MM.1S (cell line): Measurements from ENCODE around the gene PARD6G.

Experiments used
- DNase-seq: peaks from one replicate; pipeline ENCODE4 v3.0.0-alpha.2; 2015
- H2AFZ ChIP-seq: fragments of 300-600 bp; sonication (generic); 2 replicates; pipeline ENCODE4 v1.6.0; 2016; ENCODE audit warnings: antibody characterized with exemption, low read length
- H3F3A ChIP-seq: fragments of 300-600 bp; sonication (generic); 2 replicates; pipeline ENCODE4 v1.6.1; 2016; ENCODE audit warnings: mild to moderate bottlenecking, antibody characterized with exemption, low read length, moderate library complexity, mixed read lengths; ENCODE audit not compliant: insufficient read depth
- H3K27ac ChIP-seq: fragments of 300-600 bp; sonication (generic); 2 replicates; pipeline ENCODE4 v1.5.1; 2016; ENCODE audit warnings: mild to moderate bottlenecking, low read length
- H3K27me3 ChIP-seq: fragments of 300-600 bp; sonication (generic); replicated peaks from 2 replicates; pipeline ENCODE4 v1.6.0; 2016; ENCODE audit warnings: low read length; ENCODE audit not compliant: insufficient read depth
- H3K36me3 ChIP-seq: fragments of 300-600 bp; sonication (generic); replicated peaks from 2 replicates; pipeline ENCODE4 v1.6.1; 2016; ENCODE audit warnings: mild to moderate bottlenecking, low read length, mixed read lengths; ENCODE audit not compliant: insufficient read depth
- H3K4me1 ChIP-seq: fragments of 300-600 bp; sonication (generic); 2 replicates; pipeline ENCODE4 v1.6.1; 2016; ENCODE audit warnings: low read length, mixed read lengths
- H3K4me2 ChIP-seq: fragments of 300-600 bp; sonication (generic); 2 replicates; pipeline ENCODE4 v1.6.0; 2016; ENCODE audit warnings: low read depth, low read length
- H3K4me3 ChIP-seq: fragments of 300-600 bp; sonication (generic); 2 replicates; pipeline ENCODE4 v1.5.1; 2016; ENCODE audit warnings: low read length, mixed read lengths
- H3K79me2 ChIP-seq: fragments of 300-600 bp; sonication (generic); 2 replicates; pipeline ENCODE4 v1.6.1; 2016; ENCODE audit warnings: mixed run types, low read length, mixed read lengths
- H3K9ac ChIP-seq: fragments of 300-600 bp; sonication (generic); 2 replicates; pipeline ENCODE4 v1.6.1; 2016; ENCODE audit warnings: low read length, mixed read lengths
- H3K9me2 ChIP-seq: fragments of 300-600 bp; sonication (generic); replicated peaks from 2 replicates; pipeline ENCODE4 v1.6.1; 2016; ENCODE audit warnings: mild to moderate bottlenecking, low read length, mixed read lengths; ENCODE audit not compliant: insufficient read depth
- H3K9me3 ChIP-seq: fragments of 300-600 bp; sonication (generic); replicated peaks from 2 replicates; pipeline ENCODE4 v1.6.1; 2016; ENCODE audit warnings: mild to moderate bottlenecking, low read length, mixed read lengths; ENCODE audit not compliant: insufficient read depth
- H4K20me1 ChIP-seq: fragments of 300-600 bp; sonication (generic); 2 replicates; pipeline ENCODE4 v1.6.1; 2016; ENCODE audit warnings: mild to moderate bottlenecking, low read length, moderate library complexity, mixed read lengths; ENCODE audit not compliant: insufficient read depth
- EZH2 ChIP-seq: fragments of 300-600 bp; sonication (generic); optimal IDR thresholded peaks from 2 replicates; pipeline ENCODE3; 2017; ENCODE audit warnings: low read depth, mild to moderate bottlenecking, antibody characterized with exemption, low read length, mixed read lengths
- EZH2phosphoT487 ChIP-seq: fragments of 300-600 bp; sonication (generic); IDR thresholded peaks from 2 replicates; pipeline ENCODE4 v1.6.1; 2018; ENCODE audit warnings: antibody characterized with exemption, low read length
- TF ChIP-seq, protein P1 (sequence below): fragments of 300-600 bp; sonication (generic); IDR thresholded peaks from 2 replicates; pipeline ENCODE4 v1.5.1; 2016; ENCODE audit warnings: antibody characterized with exemption, low read length, mixed read lengths

The PARD6G gene

DNA sequence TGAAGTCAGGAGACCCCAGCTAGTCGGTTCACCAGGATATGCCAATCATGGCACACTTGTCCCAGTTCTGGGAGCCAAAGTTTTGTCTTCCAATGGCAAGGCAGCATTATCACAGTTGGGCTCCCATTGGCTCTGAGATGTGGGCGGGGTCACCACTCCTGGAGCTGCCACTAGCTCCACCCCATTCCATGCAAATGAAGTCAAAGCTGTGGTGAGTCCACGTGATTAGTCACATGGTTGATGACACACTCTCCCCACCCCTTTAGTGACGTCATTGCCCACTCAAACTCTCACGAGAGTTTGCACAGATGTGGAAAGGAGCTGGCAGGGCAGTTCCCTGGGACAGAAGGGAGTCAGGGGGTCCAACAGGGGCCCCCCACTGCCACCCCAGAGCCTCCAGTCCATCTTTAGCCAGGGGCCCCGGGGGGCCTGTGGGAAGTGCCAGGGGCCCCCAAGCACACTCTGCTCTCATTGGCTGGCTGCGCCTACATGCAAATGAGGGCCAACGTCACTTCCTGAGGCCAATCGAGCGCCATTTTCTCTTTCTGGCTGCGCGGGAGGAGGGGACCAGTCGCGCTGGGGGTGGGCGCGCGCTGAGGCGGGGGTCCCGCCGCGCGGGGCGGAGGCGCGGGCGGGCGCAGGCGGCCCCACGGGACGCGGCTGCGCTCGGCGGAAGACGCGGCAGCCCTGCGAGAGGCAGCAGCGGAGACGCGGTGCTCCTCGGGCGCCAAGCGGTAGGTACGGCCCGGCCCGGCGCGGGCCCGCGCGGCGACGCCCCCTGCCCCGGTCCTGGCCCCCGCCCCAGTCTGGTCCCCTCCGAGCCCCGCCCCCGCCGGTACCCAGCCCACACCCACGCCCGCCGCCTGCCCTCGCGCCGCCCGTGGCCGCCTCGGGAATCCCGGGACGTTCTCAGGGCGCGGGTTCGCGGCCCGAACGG lies 138.3 kb downstream of the PARD6G start, which contains the start of gene ADNP2:
TSS of gene ADNP2 (plus strand) at position 524 of the 937 bp plus-strand sequence. CDS start 8,281 bp downstream, outside the sequence.
- Histone ChIP-seq H3K79me2 (peaks cover 36% of the 10 kb centered on the region), H4K20me1 (no peaks in the 10 kb centered on the region), H3K4me3 (peak within 1 kb of the TSS; percentile 51), H3K27me3 (no peaks in the 10 kb centered on the region), H3K9me2 (no peaks in the 10 kb centered on the region), H3F3A (peaks cover 3% of the 10 kb centered on the region; the same call in 1 of the 2 replicates), H3K4me1 (no peaks in the 10 kb centered on the region), H3K27ac (peak within 1 kb of the TSS; percentile 53; the same call in 1 of the 2 replicates), H3K4me2 (peak within 1 kb of the TSS; percentile 34), H3K9ac (peak within 1 kb of the TSS; percentile 45; the same call in 1 of the 2 replicates), H3K9me3 (no peaks in the 10 kb centered on the region), H3K36me3 (no peaks in the 10 kb centered on the region), H2AFZ (peak within 1 kb of the TSS; percentile 54; the same call in 1 of the 2 replicates)
- TF ChIP-seq EZH2 = no peak
- TF ChIP-seq EZH2phosphoT487 = no peak
- TF ChIP-seq, protein P1, sequence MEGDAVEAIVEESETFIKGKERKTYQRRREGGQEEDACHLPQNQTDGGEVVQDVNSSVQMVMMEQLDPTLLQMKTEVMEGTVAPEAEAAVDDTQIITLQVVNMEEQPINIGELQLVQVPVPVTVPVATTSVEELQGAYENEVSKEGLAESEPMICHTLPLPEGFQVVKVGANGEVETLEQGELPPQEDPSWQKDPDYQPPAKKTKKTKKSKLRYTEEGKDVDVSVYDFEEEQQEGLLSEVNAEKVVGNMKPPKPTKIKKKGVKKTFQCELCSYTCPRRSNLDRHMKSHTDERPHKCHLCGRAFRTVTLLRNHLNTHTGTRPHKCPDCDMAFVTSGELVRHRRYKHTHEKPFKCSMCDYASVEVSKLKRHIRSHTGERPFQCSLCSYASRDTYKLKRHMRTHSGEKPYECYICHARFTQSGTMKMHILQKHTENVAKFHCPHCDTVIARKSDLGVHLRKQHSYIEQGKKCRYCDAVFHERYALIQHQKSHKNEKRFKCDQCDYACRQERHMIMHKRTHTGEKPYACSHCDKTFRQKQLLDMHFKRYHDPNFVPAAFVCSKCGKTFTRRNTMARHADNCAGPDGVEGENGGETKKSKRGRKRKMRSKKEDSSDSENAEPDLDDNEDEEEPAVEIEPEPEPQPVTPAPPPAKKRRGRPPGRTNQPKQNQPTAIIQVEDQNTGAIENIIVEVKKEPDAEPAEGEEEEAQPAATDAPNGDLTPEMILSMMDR = no peak
- peak; percentile 83 for DNase-seq

DNA sequence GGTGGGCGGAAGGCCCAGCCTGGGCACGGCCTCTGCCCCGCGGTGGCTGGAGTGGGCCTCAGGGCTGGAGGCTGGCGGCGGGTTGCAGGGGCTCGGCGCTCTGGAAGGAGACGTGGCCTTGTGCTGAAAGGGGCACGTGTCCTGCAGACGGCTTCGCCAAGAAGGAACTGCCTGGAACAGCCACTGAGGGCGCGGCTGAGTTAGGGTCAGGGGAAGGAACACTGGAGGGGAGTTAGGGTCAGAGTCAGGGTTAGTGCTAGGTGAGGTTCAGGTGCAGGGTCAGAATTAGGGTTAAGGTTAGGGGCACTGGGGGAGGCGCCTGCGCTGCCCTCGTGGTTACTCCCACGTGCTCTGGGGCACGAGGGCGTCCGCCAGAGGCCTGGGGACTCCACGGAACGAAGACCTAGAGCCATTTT lies 139.2 kb downstream of the PARD6G start:
- H3K4me1 ChIP-seq = no peaks in the 10 kb centered on the region

DNA sequence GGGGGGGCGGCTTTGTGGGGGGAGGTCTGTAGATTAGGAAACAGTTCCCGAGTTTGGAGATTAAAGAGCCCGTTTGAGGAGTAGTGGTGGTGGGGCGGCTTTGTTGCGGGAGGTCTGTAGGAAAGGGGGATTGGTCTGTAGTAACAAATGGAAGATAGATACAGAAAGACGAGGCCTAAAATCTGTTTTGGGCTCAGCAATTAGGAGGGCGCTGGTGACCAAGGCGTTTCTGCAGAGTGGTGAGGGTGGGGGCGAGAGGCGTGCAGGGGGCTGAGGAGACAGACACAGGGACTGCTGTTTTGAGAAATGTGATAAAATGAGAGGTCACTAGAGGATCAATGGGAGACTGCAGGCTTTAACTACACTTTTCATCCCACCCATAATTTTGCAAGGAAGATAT lies 139.9 kb downstream of the PARD6G start:
- Histone ChIP-seq H3F3A (peaks cover 3% of the 10 kb centered on the region; the same call in 1 of the 2 replicates), H3K9ac (no peak overlapping the region), H3K4me2 (no peak overlapping the region), H3K27ac (no peak overlapping the region), H3K36me3 (no peaks in the 10 kb centered on the region), H3K4me1 (no peaks in the 10 kb centered on the region), H3K27me3 (no peaks in the 10 kb centered on the region), H3K4me3 (no peak overlapping the region), H3K9me3 (no peaks in the 10 kb centered on the region), H3K79me2 (peaks cover 22% of the 10 kb centered on the region), H3K9me2 (no peaks in the 10 kb centered on the region), H4K20me1 (no peaks in the 10 kb centered on the region), H2AFZ (no peak overlapping the region)
- no peak for TF ChIP-seq EZH2
- DNase-seq = no peak

More for the DNA sequence above, 139.2 kb downstream of the PARD6G start:
- Histone ChIP-seq H3K9me2 (no peaks in the 10 kb centered on the region), H3F3A (peaks cover 3% of the 10 kb centered on the region; the same call in 1 of the 2 replicates), H3K79me2 (peaks cover 27% of the 10 kb centered on the region), H2AFZ (no peak overlapping the region), H3K36me3 (no peaks in the 10 kb centered on the region), H3K4me2 (no peak overlapping the region), H3K27me3 (no peaks in the 10 kb centered on the region), H3K9me3 (no peaks in the 10 kb centered on the region), H3K9ac (no peak overlapping the region), H3K4me3 (no peak overlapping the region), H4K20me1 (no peaks in the 10 kb centered on the region), H3K27ac (no peak overlapping the region)
- no peak for DNase-seq
- TF ChIP-seq EZH2phosphoT487 (no peak), EZH2 (no peak)
- TF ChIP-seq, protein P1 = no peak
